ENCODE results near the gene CTIF.

DNA sequence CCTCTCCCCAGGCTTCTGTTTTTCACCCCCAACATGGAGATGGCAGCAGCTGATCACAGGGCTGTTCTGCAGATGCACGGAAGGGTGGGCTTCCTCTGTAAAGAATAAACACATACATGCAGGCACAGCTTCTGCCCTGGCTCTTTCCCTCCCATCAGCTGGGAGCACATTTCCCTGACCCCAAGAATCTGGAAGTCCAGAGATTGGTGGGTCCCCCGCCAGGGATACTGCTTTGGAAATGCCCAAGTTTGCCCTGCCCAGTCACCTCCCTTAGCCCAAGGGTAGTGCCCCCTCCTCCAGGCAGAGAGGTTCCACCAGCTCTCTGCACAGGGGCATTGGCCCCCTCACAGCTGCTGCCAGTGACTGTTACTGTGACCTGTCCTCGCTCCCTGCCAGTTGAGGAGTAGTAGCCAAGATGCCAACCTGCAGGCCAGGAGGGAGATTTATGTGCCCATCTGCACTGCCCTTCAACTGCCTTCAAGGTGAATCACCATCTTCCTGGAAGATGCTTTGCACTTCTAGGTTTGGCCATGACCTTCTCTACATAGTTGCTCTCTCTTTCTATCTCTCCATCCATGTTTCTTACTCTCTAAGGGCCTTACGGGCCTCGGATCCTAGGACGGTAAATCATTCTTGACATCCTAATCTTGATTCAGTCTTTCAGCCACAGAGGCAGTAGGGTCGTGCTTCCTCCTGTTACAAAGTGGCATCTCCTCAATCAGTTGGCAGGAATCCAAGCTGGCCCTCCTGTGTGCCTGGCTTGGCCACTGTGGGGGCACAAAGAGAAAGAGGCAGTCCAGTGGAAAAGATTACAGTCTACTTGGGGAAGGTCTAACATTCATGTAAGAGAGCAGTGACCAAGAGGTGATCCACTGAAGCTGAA lies 121.8 kb downstream of the CTIF start:
- TF ChIP-seq POLR2AphosphoS5 (IDR thresholded peaks at IDR 0.05; ENCODE audit: low read depth, low read length) (no peak), SIN3A (IDR thresholded peaks at IDR 0.05; ENCODE audit: borderline replicate concordance, insufficient read depth, low read depth, low read length) (no peak)
- TF ChIP-seq, protein P1, sequence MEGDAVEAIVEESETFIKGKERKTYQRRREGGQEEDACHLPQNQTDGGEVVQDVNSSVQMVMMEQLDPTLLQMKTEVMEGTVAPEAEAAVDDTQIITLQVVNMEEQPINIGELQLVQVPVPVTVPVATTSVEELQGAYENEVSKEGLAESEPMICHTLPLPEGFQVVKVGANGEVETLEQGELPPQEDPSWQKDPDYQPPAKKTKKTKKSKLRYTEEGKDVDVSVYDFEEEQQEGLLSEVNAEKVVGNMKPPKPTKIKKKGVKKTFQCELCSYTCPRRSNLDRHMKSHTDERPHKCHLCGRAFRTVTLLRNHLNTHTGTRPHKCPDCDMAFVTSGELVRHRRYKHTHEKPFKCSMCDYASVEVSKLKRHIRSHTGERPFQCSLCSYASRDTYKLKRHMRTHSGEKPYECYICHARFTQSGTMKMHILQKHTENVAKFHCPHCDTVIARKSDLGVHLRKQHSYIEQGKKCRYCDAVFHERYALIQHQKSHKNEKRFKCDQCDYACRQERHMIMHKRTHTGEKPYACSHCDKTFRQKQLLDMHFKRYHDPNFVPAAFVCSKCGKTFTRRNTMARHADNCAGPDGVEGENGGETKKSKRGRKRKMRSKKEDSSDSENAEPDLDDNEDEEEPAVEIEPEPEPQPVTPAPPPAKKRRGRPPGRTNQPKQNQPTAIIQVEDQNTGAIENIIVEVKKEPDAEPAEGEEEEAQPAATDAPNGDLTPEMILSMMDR (IDR thresholded peaks at IDR 0.05) = no peak
- TF ChIP-seq, protein P2, sequence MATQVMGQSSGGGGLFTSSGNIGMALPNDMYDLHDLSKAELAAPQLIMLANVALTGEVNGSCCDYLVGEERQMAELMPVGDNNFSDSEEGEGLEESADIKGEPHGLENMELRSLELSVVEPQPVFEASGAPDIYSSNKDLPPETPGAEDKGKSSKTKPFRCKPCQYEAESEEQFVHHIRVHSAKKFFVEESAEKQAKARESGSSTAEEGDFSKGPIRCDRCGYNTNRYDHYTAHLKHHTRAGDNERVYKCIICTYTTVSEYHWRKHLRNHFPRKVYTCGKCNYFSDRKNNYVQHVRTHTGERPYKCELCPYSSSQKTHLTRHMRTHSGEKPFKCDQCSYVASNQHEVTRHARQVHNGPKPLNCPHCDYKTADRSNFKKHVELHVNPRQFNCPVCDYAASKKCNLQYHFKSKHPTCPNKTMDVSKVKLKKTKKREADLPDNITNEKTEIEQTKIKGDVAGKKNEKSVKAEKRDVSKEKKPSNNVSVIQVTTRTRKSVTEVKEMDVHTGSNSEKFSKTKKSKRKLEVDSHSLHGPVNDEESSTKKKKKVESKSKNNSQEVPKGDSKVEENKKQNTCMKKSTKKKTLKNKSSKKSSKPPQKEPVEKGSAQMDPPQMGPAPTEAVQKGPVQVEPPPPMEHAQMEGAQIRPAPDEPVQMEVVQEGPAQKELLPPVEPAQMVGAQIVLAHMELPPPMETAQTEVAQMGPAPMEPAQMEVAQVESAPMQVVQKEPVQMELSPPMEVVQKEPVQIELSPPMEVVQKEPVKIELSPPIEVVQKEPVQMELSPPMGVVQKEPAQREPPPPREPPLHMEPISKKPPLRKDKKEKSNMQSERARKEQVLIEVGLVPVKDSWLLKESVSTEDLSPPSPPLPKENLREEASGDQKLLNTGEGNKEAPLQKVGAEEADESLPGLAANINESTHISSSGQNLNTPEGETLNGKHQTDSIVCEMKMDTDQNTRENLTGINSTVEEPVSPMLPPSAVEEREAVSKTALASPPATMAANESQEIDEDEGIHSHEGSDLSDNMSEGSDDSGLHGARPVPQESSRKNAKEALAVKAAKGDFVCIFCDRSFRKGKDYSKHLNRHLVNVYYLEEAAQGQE (IDR thresholded peaks at IDR 0.05; ENCODE audit: insufficient read depth in 1 of 2, low read depth in 2 of 2, low read length in 1 of 2) = no peak
